Subcutaneous abdominal adipose tissue (tissue), 5 donors: ENCODE results near the gene ANTXR2.

Source experiments
- H3K27ac ChIP-seq: one replicate; pipeline ENCODE4 v1.7.0; 2013; ENCODE audit warnings: low read depth, mild to moderate bottlenecking, inconsistent platforms, low read length, moderate library complexity
- H3K27me3 ChIP-seq, 5 donors: one replicate each; pipeline ENCODE4 v1.7.0; 2013; ENCODE audit warnings: low read length in 5 of 5, inconsistent platforms in 1 of 5; ENCODE audit not compliant: control insufficient read depth in 5 of 5, insufficient read depth in 4 of 5
- H3K36me3 ChIP-seq, 5 donors: one replicate each; pipeline ENCODE4 v1.7.0; 2013; ENCODE audit warnings: low read length in 5 of 5; ENCODE audit not compliant: control insufficient read depth in 5 of 5, insufficient read depth in 5 of 5
- H3K4me1 ChIP-seq, 5 donors: one replicate each; pipeline ENCODE4 v1.7.0; 2013; ENCODE audit warnings: low read length in 5 of 5, mild to moderate bottlenecking in 3 of 5, moderate library complexity in 1 of 5; ENCODE audit not compliant: control insufficient read depth in 5 of 5, insufficient read depth in 5 of 5
- H3K4me3 ChIP-seq, 5 donors: one replicate each; pipeline ENCODE4 v1.7.0; 2013; ENCODE audit warnings: low read length in 5 of 5, low read depth in 1 of 5
- H3K9ac ChIP-seq, 5 donors: one replicate each; pipeline ENCODE4 v1.7.0; 2013; ENCODE audit warnings: low read length in 5 of 5, mild to moderate bottlenecking in 4 of 5, moderate library complexity in 3 of 5
- H3K9me3 ChIP-seq, 5 donors: one replicate each; pipeline ENCODE4 v1.7.0; 2013; ENCODE audit warnings: low read length in 5 of 5; ENCODE audit not compliant: control insufficient read depth in 5 of 5
- donor health status: healthy.
- donor health status: healthy.
- donor health status: healthy.
- donor health status: healthy.
- donor health status: healthy.

ANTXR2 gene

GRCh38 chr4:80104927-80105326 lies 31.9 kb upstream of the ANTXR2 start:
- H3K4me3 ChIP-seq = no peak overlapping the region
- H3K27ac ChIP-seq = no peak overlapping the region
- no peak overlapping the region for H3K9ac ChIP-seq
- peaks cover 2 to 18% (median 4%) of the 10 kb centered on the region in 5 donors for H3K9me3 ChIP-seq
- no peaks in the 10 kb centered on the region for H3K36me3 ChIP-seq
- no peaks in the 10 kb centered on the region for H3K4me1 ChIP-seq
- no peaks in the 10 kb centered on the region for H3K27me3 ChIP-seq

- Histone ChIP-seq H3K4me3 (no peak overlapping the region), H3K9ac (no peak overlapping the region), H3K4me1 (no peaks in the 10 kb centered on the region), H3K27ac (no peak overlapping the region), H3K27me3 (no peaks in the 10 kb centered on the region), H3K9me3 (peaks cover 2 to 18% (median 4%) of the 10 kb centered on the region in 5 donors), H3K36me3 (no peaks in the 10 kb centered on the region)
Measured at GRCh38 chr4:80103629-80104028, 30.6 kb upstream of the ANTXR2 start.

- no peak overlapping the region for H3K9ac ChIP-seq
Measured at GRCh38 chr4:80101792-80102116, 28.7 kb upstream of the ANTXR2 start.

GRCh38 chr4:80101071-80101791 lies 28.2 kb upstream of the ANTXR2 start:
- Histone ChIP-seq H3K27me3 (no peaks in the 10 kb centered on the region), H3K36me3 (no peaks in the 10 kb centered on the region), H3K9ac (no peak overlapping the region), H3K27ac (no peak overlapping the region), H3K9me3 (peaks cover 0 to 5% (median 0%) of the 10 kb centered on the region in 5 donors), H3K4me3 (no peak overlapping the region), H3K4me1 (peaks cover 0 to 16% (median 6%) of the 10 kb centered on the region in 5 donors)

More at GRCh38 chr4:80101792-80102116, 28.7 kb upstream of the ANTXR2 start:
- Histone ChIP-seq H3K4me1 (peaks cover 0 to 13% (median 6%) of the 10 kb centered on the region in 5 donors), H3K27me3 (no peaks in the 10 kb centered on the region), H3K27ac (no peak overlapping the region), H3K9me3 (peaks cover 0 to 10% (median 0%) of the 10 kb centered on the region in 5 donors), H3K4me3 (no peak overlapping the region), H3K36me3 (no peaks in the 10 kb centered on the region)

- Histone ChIP-seq H3K9me3 (no peaks in the 10 kb centered on the region), H3K4me1 (peaks cover 0 to 16% (median 6%) of the 10 kb centered on the region in 5 donors), H3K36me3 (no peaks in the 10 kb centered on the region), H3K4me3 (no peak overlapping the region), H3K9ac (no peak overlapping the region), H3K27ac (no peak overlapping the region), H3K27me3 (no peaks in the 10 kb centered on the region)
Measured at GRCh38 chr4:80099671-80100070, 26.6 kb upstream of the ANTXR2 start.

GRCh38 chr4:80098635-80099034 lies 25.6 kb upstream of the ANTXR2 start:
- H3K27ac ChIP-seq = no peak overlapping the region
- no peak overlapping the region for H3K9ac ChIP-seq
- no peak overlapping the region for H3K4me3 ChIP-seq
- no peaks in the 10 kb centered on the region for H3K36me3 ChIP-seq
- H3K4me1 ChIP-seq = peaks cover 0 to 16% (median 6%) of the 10 kb centered on the region in 5 donors
- H3K27me3 ChIP-seq = no peaks in the 10 kb centered on the region
- H3K9me3 ChIP-seq = no peaks in the 10 kb centered on the region

- no peaks in the 10 kb centered on the region for H3K27me3 ChIP-seq
- H3K27ac ChIP-seq = no peak overlapping the region
- peak overlapping the region in 1 of 5 donors; percentile 20 for H3K4me3 ChIP-seq
- H3K9me3 ChIP-seq = no peaks in the 10 kb centered on the region
- H3K36me3 ChIP-seq = no peaks in the 10 kb centered on the region
- H3K4me1 ChIP-seq = peaks cover 0 to 16% (median 6%) of the 10 kb centered on the region in 5 donors
- no peak overlapping the region for H3K9ac ChIP-seq
Measured at GRCh38 chr4:80097400-80098177, 24.6 kb upstream of the ANTXR2 start.

GRCh38 chr4:80096175-80096850 lies 23.3 kb upstream of the ANTXR2 start:
- H3K9me3 ChIP-seq = no peaks in the 10 kb centered on the region
- H3K4me1 ChIP-seq = peaks cover 0 to 16% (median 6%) of the 10 kb centered on the region in 5 donors
- no peaks in the 10 kb centered on the region for H3K36me3 ChIP-seq
- no peak overlapping the region for H3K4me3 ChIP-seq
- H3K9ac ChIP-seq = no peak overlapping the region
- no peaks in the 10 kb centered on the region for H3K27me3 ChIP-seq
- H3K27ac ChIP-seq = no peak overlapping the region

GRCh38 chr4:80094191-80094590 lies 21.2 kb upstream of the ANTXR2 start:
- Histone ChIP-seq H3K36me3 (no peaks in the 10 kb centered on the region), H3K9ac (no peak overlapping the region), H3K4me3 (no peak overlapping the region), H3K27ac (no peak overlapping the region), H3K27me3 (no peaks in the 10 kb centered on the region), H3K9me3 (no peaks in the 10 kb centered on the region), H3K4me1 (peaks cover 0 to 16% (median 6%) of the 10 kb centered on the region in 5 donors)

GRCh38 chr4:80093563-80093962 lies 20.5 kb upstream of the ANTXR2 start:
- H3K36me3 ChIP-seq = no peaks in the 10 kb centered on the region
- H3K27ac ChIP-seq = no peak overlapping the region
- no peaks in the 10 kb centered on the region for H3K27me3 ChIP-seq
- no peak overlapping the region for H3K9ac ChIP-seq
- no peaks in the 10 kb centered on the region for H3K9me3 ChIP-seq
- no peak overlapping the region for H3K4me3 ChIP-seq
- H3K4me1 ChIP-seq = peaks cover 0 to 16% (median 6%) of the 10 kb centered on the region in 5 donors
